K562 (cell line): ENCODE data around the gene GJC2. TPM values are rescaled to one million over a fixed set of nuclear protein-coding genes. Genes with fewer than 3 reads are reported as not detected.

Experiments
- ATAC-seq: fragments of 200-7000 bp; cut with Tn5 transposase; 3 replicates; pipeline ENCODE4 v1.9.1; 2020; ENCODE audit warnings: moderate library complexity
- BruUV-seq: library from RNA; stranded (reverse); fragments of 400-500 nt; replicated peaks from 2 replicates; lab custom pipeline; 2021; lab: Mats Ljungman, UMichigan
- CTCF ChIA-PET: fragments of 300-600 bp; formaldehyde crosslinking; extraction: SDS; loops from one replicate; lab custom pipeline; 2021; ENCODE audit warnings: low intra/inter-chr PET ratio; lab: Yijun Ruan, JAX
- POLR2A ChIA-PET: fragments of 300-600, 350-650 bp; sonication (Branson Sonifier 250); formaldehyde crosslinking; extraction: SDS; loops from one replicate; lab custom pipeline; 2021; ENCODE audit warnings: antibody characterized with exemption, inconsistent platforms; lab: Yijun Ruan, JAX
- DNase-seq, 4 experiments: peaks; one replicate each; pipeline versions ENCODE4 v3.0.0 to v3.0.0-alpha.2; 2011 to 2018; ENCODE audit warnings: low spot score in 3 of 4, mixed read lengths in 3 of 4; ENCODE audit errors: extremely low read depth in 1 of 4
- FAIRE-seq: peaks from 2 replicates; lab custom pipeline; 2011; peaks lifted over from hg19 to GRCh38; lab: Jason Lieb, UNC
- H2AFZ ChIP-seq: 2 replicates; pipeline ENCODE4 v1.6.0; 2011; ENCODE audit warnings: low read depth, low read length, control low read depth, inconsistent platforms
- H3K27ac ChIP-seq: fragments of 200-600 bp; 3 replicates; pipeline ENCODE4 v1.8.0; 2011; ENCODE audit warnings: low read depth, mild to moderate bottlenecking, control low read depth, inconsistent platforms, low read length, moderate library complexity, mixed read lengths; ENCODE audit errors: extremely low read depth
- H3K27me3 ChIP-seq, 2 experiments: fragments of 300-600 bp in 1 of 2; 2 replicates in 1 of 2; 3 replicates in 1 of 2; pipeline versions ENCODE4 v1.6.0 to v1.8.0; 2011; ENCODE audit warnings: inconsistent platforms in 2 of 2, low read length in 2 of 2, mild to moderate bottlenecking in 1 of 2, mixed read lengths in 1 of 2, moderate library complexity in 1 of 2; ENCODE audit not compliant: control insufficient read depth in 2 of 2, insufficient read depth in 2 of 2
- H3K36me3 ChIP-seq: fragments of 300-600 bp; 3 replicates; pipeline ENCODE4 v1.8.0; 2011; ENCODE audit warnings: mild to moderate bottlenecking, low read length, inconsistent platforms; ENCODE audit not compliant: control insufficient read depth, insufficient read depth
- H3K4me1 ChIP-seq, 2 experiments: fragments of 200-600 bp in 1 of 2; replicated peaks in 1 of 2; 2 replicates in 1 of 2; 3 replicates in 1 of 2; pipeline versions ENCODE4 v1.5.1 to v1.8.0; 2011; ENCODE audit warnings: inconsistent platforms in 2 of 2, low read length in 2 of 2, mild to moderate bottlenecking in 1 of 2, mixed read lengths in 1 of 2, moderate library complexity in 1 of 2; ENCODE audit not compliant: control insufficient read depth in 2 of 2, insufficient read depth in 2 of 2
- H3K4me2 ChIP-seq: 2 replicates; pipeline ENCODE4 v1.6.1; 2011; ENCODE audit warnings: low read length, control low read depth, inconsistent platforms, mixed read lengths; ENCODE audit not compliant: insufficient read depth
- H3K4me3 ChIP-seq: fragments of 200-600 bp; sonication (generic), shearing (Covaris generic); 2 replicates; pipeline ENCODE4 v1.5.1; 2016; ENCODE audit warnings: control low read depth, inconsistent platforms
- H3K79me2 ChIP-seq: fragments of 200-600 bp; 3 replicates; pipeline ENCODE4 v1.8.0; 2011; ENCODE audit warnings: low read length, inconsistent platforms; ENCODE audit not compliant: control insufficient read depth, insufficient read depth
- H3K9ac ChIP-seq, 2 experiments: 2 replicates each; pipeline versions ENCODE4 v1.6.0 to v1.6.1; 2011; ENCODE audit warnings: low read depth in 2 of 2, low read length in 2 of 2, control low read depth in 1 of 2, inconsistent platforms in 1 of 2, mild to moderate bottlenecking in 1 of 2, mixed read lengths in 1 of 2; ENCODE audit not compliant: insufficient read depth in 1 of 2
- H3K9me1 ChIP-seq: one replicate; pipeline ENCODE4 v1.6.0; 2011; ENCODE audit warnings: inconsistent platforms, mild to moderate bottlenecking, low read length, moderate library complexity; ENCODE audit not compliant: control insufficient read depth, insufficient read depth
- H3K9me3 ChIP-seq: replicated peaks from 2 replicates; pipeline ENCODE4 v1.5.1; 2011; ENCODE audit warnings: low read depth, low read length, inconsistent platforms; ENCODE audit not compliant: control insufficient read depth, insufficient read depth
- H4K20me1 ChIP-seq: replicated peaks from 2 replicates; pipeline ENCODE4 v1.6.1; 2011; ENCODE audit warnings: low read length, inconsistent platforms, mixed read lengths; ENCODE audit not compliant: control insufficient read depth, insufficient read depth
- ATF1 ChIP-seq, 2 experiments: fragments of 450-650 bp in 1 of 2; IDR thresholded peaks; 2 replicates each; pipeline ENCODE4 v1.6.1; 2016; ENCODE audit warnings: missing compliant biosample characterization in 1 of 2, missing genetic modification characterization in 1 of 2
- BHLHE40 ChIP-seq: IDR thresholded peaks from 2 replicates; pipeline ENCODE4 v1.6.1; 2011; ENCODE audit warnings: low read length, improper control_type of control experiment
- CBFB ChIP-seq: sonication (generic); formaldehyde crosslinking; IDR thresholded peaks from 2 replicates; pipeline ENCODE4 v1.4.0; 2020; ENCODE audit warnings: mild to moderate bottlenecking, missing genetic modification reagents
- E2F4 ChIP-seq: sonication (generic); formaldehyde crosslinking; IDR thresholded peaks from 2 replicates; pipeline ENCODE4 v1.8.0; 2022; ENCODE audit warnings: mild to moderate bottlenecking, low read depth, missing genetic modification reagents
- ELK3 ChIP-seq: fragments of 450-650 bp; formaldehyde crosslinking; IDR thresholded peaks from 2 replicates; pipeline ENCODE4 v1.4.0; 2020; ENCODE audit warnings: mild to moderate bottlenecking
- FOXA3 ChIP-seq, 2 experiments: fragments of 450-650 bp in 1 of 2; sonication (generic) in 1 of 2; formaldehyde crosslinking; IDR thresholded peaks in 1 of 2; conservative IDR thresholded peaks in 1 of 2; 2 replicates each; pipeline versions ENCODE4 v1.4.0 to v1.8.0; 2020 to 2022; ENCODE audit warnings: mild to moderate bottlenecking in 2 of 2, missing genetic modification reagents in 1 of 2
- ID3 ChIP-seq, 2 experiments: fragments of 250-450 bp in 1 of 2; fragments of 450-650 bp in 1 of 2; sonication (Bioruptor Pico) in 1 of 2; IDR thresholded peaks; 2 replicates each; pipeline versions ENCODE4 v1.6.1 to v1.8.0; 2016 to 2021; ENCODE audit warnings: mild to moderate bottlenecking in 2 of 2, moderate library complexity in 2 of 2, missing compliant biosample characterization in 1 of 2, missing genetic modification characterization in 1 of 2
- SMARCA4 ChIP-seq: fragments of 450-650 bp; IDR thresholded peaks from 2 replicates; pipeline ENCODE4 v1.6.1; 2016
- SREBF2 ChIP-seq: sonication (generic); formaldehyde crosslinking; IDR thresholded peaks from 2 replicates; pipeline ENCODE4 v1.4.0; 2020; ENCODE audit warnings: mild to moderate bottlenecking, missing genetic modification reagents
- TEAD2 ChIP-seq: fragments of 450-650 bp; IDR thresholded peaks from 2 replicates; pipeline ENCODE4 v1.6.1; 2016; ENCODE audit warnings: missing genetic modification characterization, control low read depth, missing compliant biosample characterization
- ZMIZ1 ChIP-seq, 2 experiments: fragments of 150-350 bp in 1 of 2; IDR thresholded peaks; 2 replicates each; pipeline ENCODE4 v1.6.1; 2012 to 2016; ENCODE audit warnings: low read depth in 2 of 2, low read length in 2 of 2, mild to moderate bottlenecking in 1 of 2, moderate library complexity in 1 of 2
- ZNF277 ChIP-seq: fragments of 250-450 bp; sonication (Bioruptor Pico); IDR thresholded peaks from 2 replicates; pipeline ENCODE4 v1.8.0; 2022; ENCODE audit warnings: inconsistent platforms, mild to moderate bottlenecking, moderate library complexity, borderline replicate concordance
- WGBS: fragments of 100-300 bp; shearing (Covaris generic); methylation state at CpG from one replicate; pipeline ENCODE4 v1.1.6; 2016; ENCODE audit warnings: low coverage, mixed read lengths; ENCODE audit not compliant: insufficient coverage; ENCODE audit errors: missing lambda C conversion rate; 5-methylcytosine and 5-hydroxymethylcytosine counted together
- in situ Hi-C: fragments of 300-500 bp; cut with MboI; formaldehyde crosslinking; loops from 4 replicates; pipeline ENCODE4 v1.15.0; 2018; ENCODE audit warnings: inconsistent platforms, mixed read lengths
- intact Hi-C: fragments of 100-400 bp; cut with micrococcal nuclease; formaldehyde crosslinking; loops from 2 replicates; pipeline ENCODE4 v1.14.2; 2022
- polyA plus RNA-seq, 8 experiments: library from polyadenylated mRNA; depleted of rRNA in 4 of 8; stranded (reverse) in 5 of 8; unstranded in 3 of 8; fragments of >200 nt; fragmentation: Nextera tagmentation in 2 of 8; fragmentation: Illumina TruSeq in 1 of 8; extraction: Ambion mirVana in 2 of 8; extraction: Trizol in 1 of 8; gene quantifications; 2 replicates each; pipeline versions ENCODE4 v1.2.1 to v1.2.3, GENCODE V29; 2011 to 2014; ENCODE audit warnings: inconsistent platforms in 1 of 8, missing spikeins in 1 of 8
- total RNA-seq, 7 experiments: library from RNA; depleted of rRNA in 6 of 7; stranded (reverse); fragments of >200 nt in 6 of 7; fragmentation: Illumina TruSeq in 2 of 7; extraction: Trizol in 2 of 7; gene quantifications; 2 replicates each; pipeline versions ENCODE4 v1.2.1 to v1.2.3, GENCODE V29; 2011 to 2021; ENCODE audit warnings: low replicate concordance in 1 of 7

GJC2 gene
- total and polyA plus RNA-seq, 9 of the 15 experiments (the other 6 are each of a cell fraction or from before 2014, with no cell fraction given), result 0.03 to 0.62 (median 0.11) TPM; not detected in 2

GRCh38 chr1:228176024-228176395 is 26.3 kb downstream of the GJC2 start:
- Histone ChIP-seq H3K27ac (no peak overlapping the region), H3K4me1 (peaks cover 25 to 64% of the 10 kb centered on the region in 2 experiments; a peak in 4 of 5 replicates), H2AFZ (no peak overlapping the region), H3K9ac (0 out of 4 replicates have a peak overlapping the region, but pooled peaks of 1 of the 2 experiments have one; percentile 3), H3K27me3 (no peaks in the 10 kb centered on the region), H3K9me1 (no peaks in the 10 kb centered on the region), H3K4me3 (no peak overlapping the region), H4K20me1 (peaks cover 9% of the 10 kb centered on the region), H3K4me2 (no peak overlapping the region), H3K79me2 (peaks cover 4% of the 10 kb centered on the region; the same call in 1 of the 3 replicates), H3K9me3 (no peaks in the 10 kb centered on the region), H3K36me3 (peaks cover 10% of the 10 kb centered on the region; the same call in 2 of the 3 replicates)
- DNase-seq, result no peak
- 86% methylated on average over 4 of the region's 4 CpGs for WGBS
- ChIA-PET CTCF (no interaction called here), POLR2A (interaction anchor here (0.5 to 3.7 kb wide), 4 partner anchors 10 to 1758 kb away, joined by 3 to 32 read pairs (median 4); partner anchors contain the start of gene IBA57)
- no peak for ATAC-seq
- in situ Hi-C loops, result no loop called here
- intact Hi-C loops, result no loop called here
- FAIRE-seq, result no peak
- no TSS peak for BruUV-seq
- TF ChIP-seq ZMIZ1 (IDR thresholded peaks at IDR 0.05; ENCODE audit: low read depth in 2 of 2, low read length in 2 of 2), result no peak
- no peak for TF ChIP-seq TEAD2 (tag)
- TF ChIP-seq ID3 (CRISPR knock-in tag; IDR thresholded peaks at IDR 0.05), result no peak
- TF ChIP-seq ID3 (tag; IDR thresholded peaks at IDR 0.05), result no peak
- no peak for TF ChIP-seq BHLHE40
- no peak for TF ChIP-seq ATF1 (CRISPR knock-in tag; IDR thresholded peaks at IDR 0.05)
- TF ChIP-seq ATF1 (tag; IDR thresholded peaks at IDR 0.05), result no peak
- TF ChIP-seq SREBF2 (CRISPR knock-in tag), result no peak
- TF ChIP-seq ELK3 (CRISPR knock-in tag), result no peak
- no peak for TF ChIP-seq SMARCA4
- TF ChIP-seq CBFB (CRISPR knock-in tag), result no peak
- TF ChIP-seq ZNF277 (CRISPR knock-in tag), result no peak
- no peak for TF ChIP-seq FOXA3 (CRISPR knock-in tag; conservative IDR thresholded peaks at IDR 0.05 in 1 of 2, IDR thresholded peaks at IDR 0.05 in 1 of 2)
- TF ChIP-seq E2F4 (CRISPR knock-in tag), result no peak
